Mucosa of descending colon (tissue), 3 donors: ENCODE data around the gene RALGPS1. TPM values are rescaled to one million over a fixed set of nuclear protein-coding genes. Genes with fewer than 3 reads are reported as not detected.

Experiments used
- ATAC-seq: fragments of 200-7000 bp; cut with Tn5 transposase; one replicate; pipeline ENCODE4 v1.9.1; 2020; ENCODE audit warnings: mild to moderate bottlenecking, moderate library complexity
- DNase-seq, 3 donors: peaks; one replicate each; pipeline ENCODE4 v3.0.0-alpha.2; 2020
- H3K36me3 ChIP-seq: fragments of 200-600 bp; one replicate; pipeline ENCODE4 v1.8.0; 2021; ENCODE audit warnings: low read depth, mild to moderate bottlenecking
- H3K4me1 ChIP-seq: fragments of 200-600 bp; one replicate; pipeline ENCODE4 v1.8.0; 2021; ENCODE audit warnings: low read depth, mild to moderate bottlenecking
- H3K4me3 ChIP-seq: fragments of 200-600 bp; one replicate; pipeline ENCODE4 v1.8.0; 2021; ENCODE audit warnings: mild to moderate bottlenecking
- H3K9me3 ChIP-seq: fragments of 200-600 bp; one replicate; pipeline ENCODE4 v1.8.0; 2021; ENCODE audit warnings: mild to moderate bottlenecking
- intact Hi-C, 2 donors: fragments of 100-400 bp; cut with DNase I in 1 of 2; cut with micrococcal nuclease in 1 of 2; formaldehyde crosslinking; loops; one replicate each; pipeline versions ENCODE4 v1.11.0 to v1.11.1; 2022; cut with DNase I, micrococcal nuclease
- total RNA-seq, 3 donors: library from RNA; stranded (reverse); fragmentation: NEBNext Ultra II Directional in 2 of 3; extraction: Animal tissue kit (Norgen Biotek cat#: 25700) in 2 of 3; gene quantifications; one replicate each; pipeline versions ENCODE4 v1.2.1 to v1.2.4, GENCODE V29; 2021 to 2023
- TF ChIP-seq, protein P1 (sequence below): fragments of 200-600 bp; IDR thresholded peaks from one replicate; pipeline ENCODE4 v1.8.0; 2022; ENCODE audit warnings: antibody characterized with exemption, mild to moderate bottlenecking
- donor health status: DM: no; HTN: no; CAD: no; lungs with moderate emphysema.
- donor health status: DM: no; HTN: no; CAD: no.
- donor health status: DM: no; HTN: yes; CAD: no.

Gene RALGPS1
- total RNA-seq, 3 donors from 2014 or later = 31.3 to 55.4 (median 32.1) TPM

DNA sequence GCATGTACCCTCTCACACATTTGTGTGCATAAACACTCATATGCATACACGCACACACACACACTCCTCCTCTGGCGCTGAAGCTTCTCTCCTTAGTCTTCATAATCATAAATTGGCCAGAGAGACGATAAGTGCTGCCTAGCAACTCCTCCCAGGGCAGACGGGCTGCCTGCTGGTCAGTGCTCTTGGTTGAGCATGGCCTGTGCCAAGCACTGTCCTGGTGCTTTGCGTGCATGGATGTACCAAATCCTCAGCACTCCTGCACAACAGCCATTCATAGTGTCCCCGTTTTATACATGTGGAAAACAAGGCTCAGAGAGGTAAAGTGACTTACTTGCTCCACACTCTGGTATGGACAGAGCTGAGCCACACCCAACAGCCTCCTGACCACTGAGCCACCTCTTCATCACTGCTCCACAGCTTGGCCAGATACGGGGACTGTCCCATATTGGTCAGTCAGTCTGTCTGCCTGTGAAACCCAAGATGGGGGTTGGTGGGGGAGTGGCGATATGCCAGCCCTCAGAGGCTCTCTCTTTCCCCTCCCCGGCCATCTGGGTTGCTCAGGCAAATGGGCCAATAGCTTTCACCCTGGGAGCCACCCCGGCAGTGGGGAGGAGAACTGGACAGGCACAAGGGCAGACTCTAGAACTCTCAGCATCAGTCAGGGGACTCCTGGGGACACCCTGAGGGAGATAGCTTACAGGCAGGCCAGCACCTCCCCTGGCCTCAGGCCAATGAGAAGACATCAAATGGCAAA, 285.7 kb downstream of the RALGPS1 start:
- no peak for ATAC-seq
- no peak for DNase-seq
- Histone ChIP-seq H3K36me3 (no peaks in the 10 kb centered on the region), H3K4me1 (peaks cover 6% of the 10 kb centered on the region), H3K4me3 (no peak overlapping the region), H3K9me3 (no peaks in the 10 kb centered on the region)
- intact Hi-C loops = loop anchor here in 1 of 2 donors (2.0 kb wide), 1 partner anchor 259 kb away; no protein-coding TSS in a partner anchor
- TF ChIP-seq, protein P1, sequence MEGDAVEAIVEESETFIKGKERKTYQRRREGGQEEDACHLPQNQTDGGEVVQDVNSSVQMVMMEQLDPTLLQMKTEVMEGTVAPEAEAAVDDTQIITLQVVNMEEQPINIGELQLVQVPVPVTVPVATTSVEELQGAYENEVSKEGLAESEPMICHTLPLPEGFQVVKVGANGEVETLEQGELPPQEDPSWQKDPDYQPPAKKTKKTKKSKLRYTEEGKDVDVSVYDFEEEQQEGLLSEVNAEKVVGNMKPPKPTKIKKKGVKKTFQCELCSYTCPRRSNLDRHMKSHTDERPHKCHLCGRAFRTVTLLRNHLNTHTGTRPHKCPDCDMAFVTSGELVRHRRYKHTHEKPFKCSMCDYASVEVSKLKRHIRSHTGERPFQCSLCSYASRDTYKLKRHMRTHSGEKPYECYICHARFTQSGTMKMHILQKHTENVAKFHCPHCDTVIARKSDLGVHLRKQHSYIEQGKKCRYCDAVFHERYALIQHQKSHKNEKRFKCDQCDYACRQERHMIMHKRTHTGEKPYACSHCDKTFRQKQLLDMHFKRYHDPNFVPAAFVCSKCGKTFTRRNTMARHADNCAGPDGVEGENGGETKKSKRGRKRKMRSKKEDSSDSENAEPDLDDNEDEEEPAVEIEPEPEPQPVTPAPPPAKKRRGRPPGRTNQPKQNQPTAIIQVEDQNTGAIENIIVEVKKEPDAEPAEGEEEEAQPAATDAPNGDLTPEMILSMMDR = no peak

DNA sequence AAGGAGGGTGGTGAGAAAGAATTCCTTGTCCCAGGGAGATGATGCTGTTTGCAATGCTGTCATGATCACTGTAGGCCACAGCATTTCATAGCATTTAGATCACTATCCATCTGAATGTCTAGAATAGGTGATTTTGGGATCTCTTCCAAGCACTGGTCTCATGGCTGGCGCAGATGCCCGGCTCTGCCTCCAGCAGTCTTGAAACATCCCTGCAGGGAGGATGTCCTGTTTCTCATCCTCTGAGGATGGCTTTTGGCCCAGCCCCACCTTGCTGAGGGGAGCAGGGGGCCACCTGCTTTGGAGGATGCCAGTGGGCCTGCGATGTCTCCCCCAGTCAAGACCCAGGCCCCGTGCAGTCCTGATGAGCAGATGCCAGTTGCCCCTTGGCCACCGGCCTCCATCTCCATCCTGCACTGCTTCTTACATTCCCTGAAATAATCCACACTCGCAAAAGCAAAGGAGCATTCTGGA, 286.5 kb downstream of the RALGPS1 start:
- TF ChIP-seq, protein P1 = no peak
- H3K4me1 ChIP-seq = peaks cover 6% of the 10 kb centered on the region
- H3K36me3 ChIP-seq = no peaks in the 10 kb centered on the region
- no peaks in the 10 kb centered on the region for H3K9me3 ChIP-seq
- DNase-seq (no peak), ATAC-seq (no peak)
- no peak overlapping the region for H3K4me3 ChIP-seq
- intact Hi-C loops = loop anchor here in 1 of 2 donors (2.0 kb wide), 1 partner anchor 260 kb away; no protein-coding TSS in a partner anchor

DNA sequence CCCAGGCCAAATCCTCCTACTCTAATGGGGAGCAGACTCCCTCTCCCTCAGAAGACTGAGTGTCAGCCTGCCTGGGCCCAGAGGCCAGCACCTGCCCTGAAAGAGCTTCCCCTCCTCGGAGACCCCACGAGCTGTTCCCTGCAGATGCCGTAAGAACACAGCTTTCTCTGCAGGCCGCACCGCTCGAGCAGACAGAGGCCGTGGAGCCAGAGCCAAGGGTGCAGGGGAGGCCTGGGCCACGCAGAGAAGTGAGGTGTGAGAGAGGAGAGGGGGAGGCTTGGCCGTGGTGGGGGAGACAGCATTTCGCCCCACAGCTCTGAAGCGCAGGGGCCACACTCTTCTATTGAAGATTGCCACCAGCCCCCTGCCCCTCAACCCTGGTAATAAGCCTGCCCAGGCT, 287.1 kb downstream of the RALGPS1 start:
- no peaks in the 10 kb centered on the region for H3K9me3 ChIP-seq
- no peaks in the 10 kb centered on the region for H3K36me3 ChIP-seq
- TF ChIP-seq, protein P1 = no peak
- intact Hi-C loops = loop anchor here in 1 of 2 donors (2.0 kb wide), 1 partner anchor 261 kb away; no protein-coding TSS in a partner anchor
- ATAC-seq (no peak), DNase-seq (no peak)
- no peak overlapping the region for H3K4me3 ChIP-seq
- peaks cover 6% of the 10 kb centered on the region for H3K4me1 ChIP-seq

DNA sequence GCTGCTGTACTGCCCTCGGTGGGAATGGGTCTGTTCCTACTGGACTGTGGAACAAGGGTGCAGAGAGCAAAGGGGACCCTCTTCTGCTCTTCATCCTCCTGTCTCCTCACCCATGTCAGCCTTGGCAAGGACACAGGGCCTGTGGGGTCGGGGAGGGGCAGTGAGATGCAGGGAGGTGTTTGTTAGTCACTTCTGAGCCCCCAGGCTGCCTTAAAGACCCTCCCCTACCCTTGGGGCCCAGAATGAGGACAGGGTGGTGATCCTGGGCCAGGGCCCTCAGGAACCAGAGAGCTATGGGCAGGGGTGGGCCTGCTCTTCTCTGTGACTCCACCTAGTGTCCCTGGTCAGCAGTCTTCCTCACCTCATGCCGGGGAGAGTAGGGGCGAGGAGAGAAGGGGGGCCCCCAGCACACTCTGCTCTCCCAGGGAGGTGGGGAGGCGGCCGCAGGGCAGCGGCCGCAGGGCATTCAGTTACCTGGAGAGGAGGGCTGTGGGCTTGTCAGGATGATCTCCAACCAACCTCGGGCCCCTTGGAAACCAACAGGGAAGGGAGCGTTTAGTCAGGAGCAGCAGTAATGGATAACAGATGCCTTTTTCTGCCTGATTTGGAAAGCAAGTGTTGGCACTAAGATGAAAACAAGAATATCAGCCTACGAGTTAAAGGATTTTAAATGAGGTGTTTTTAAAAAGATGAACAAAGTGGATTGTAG, 288.0 kb downstream of the RALGPS1 start:
- no peak for ATAC-seq
- Histone ChIP-seq H3K4me3 (no peak overlapping the region), H3K4me1 (peaks cover 6% of the 10 kb centered on the region), H3K9me3 (no peaks in the 10 kb centered on the region), H3K36me3 (no peaks in the 10 kb centered on the region)
- no peak for DNase-seq
- TF ChIP-seq, protein P1 = no peak
- intact Hi-C loops = no loop called here

DNA sequence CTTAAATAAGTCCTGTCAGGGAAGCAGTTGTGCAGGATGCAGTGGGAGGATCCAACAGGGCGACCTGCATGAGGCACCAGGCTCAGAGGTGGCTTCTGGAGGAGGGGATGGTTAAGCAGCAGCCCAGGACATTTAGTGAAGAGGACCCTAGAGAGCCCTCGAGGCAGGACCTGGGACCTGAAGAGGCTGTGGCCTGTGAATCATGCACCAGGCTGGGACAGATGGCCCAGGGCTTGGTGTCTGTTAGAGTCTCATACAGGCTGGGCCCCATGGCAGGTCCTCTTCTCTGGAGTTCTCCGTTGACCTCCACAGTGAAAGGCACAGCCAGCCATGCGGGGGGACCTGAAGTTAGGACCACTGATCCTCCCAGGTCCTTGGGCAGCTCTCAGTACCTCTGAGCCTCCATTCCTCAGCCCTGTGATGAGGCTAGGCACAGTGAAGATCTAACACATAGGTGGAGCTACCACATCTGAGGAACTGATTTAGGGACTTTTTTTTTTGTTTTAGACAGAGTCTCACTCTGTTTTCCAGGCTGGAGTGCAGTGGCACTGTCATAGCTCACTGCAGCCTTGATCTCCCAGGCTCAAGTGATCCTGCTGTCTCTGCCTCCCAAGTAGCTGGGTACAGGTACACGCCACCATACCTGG, 289.2 kb downstream of the RALGPS1 start:
- peaks cover 2% of the 10 kb centered on the region for H3K4me1 ChIP-seq
- intact Hi-C loops = no loop called here
- H3K36me3 ChIP-seq = no peaks in the 10 kb centered on the region
- no peaks in the 10 kb centered on the region for H3K9me3 ChIP-seq
- no peak overlapping the region for H3K4me3 ChIP-seq
- no peak for ATAC-seq
- TF ChIP-seq, protein P1 = no peak
- no peak for DNase-seq
